Transverse colon (tissue), 4 donors: Measurements from ENCODE around the gene KLHL11. TPM values are rescaled to one million over a fixed set of nuclear protein-coding genes. Genes with fewer than 3 reads are reported as not detected.
"Not testable (repeated sequence)": the region's sequence is repeated elsewhere in the genome, so short reads cannot be mapped to it uniquely, and the experiment has no call there.

ENCODE experiments used
- DNase-seq: peaks from one replicate; pipeline ENCODE4 v3.0.0-alpha.2; 2019
- H3K27ac ChIP-seq, 4 donors: fragments of 200-600 bp; sonication (generic); 2 replicates each; pipeline ENCODE4 v1.5.1; 2016 to 2018; ENCODE audit warnings: inconsistent platforms in 4 of 4
- H3K27me3 ChIP-seq: fragments of 200-600 bp; sonication (generic); 2 replicates; pipeline ENCODE4 v1.5.1; 2017; ENCODE audit warnings: inconsistent platforms
- H3K36me3 ChIP-seq, 4 donors: fragments of 200-600 bp; sonication (generic); 2 replicates each; pipeline ENCODE4 v1.5.1; 2017 to 2019; ENCODE audit warnings: inconsistent platforms in 4 of 4
- H3K4me1 ChIP-seq, 4 donors: fragments of 200-600 bp; sonication (generic); 2 replicates each; pipeline ENCODE4 v1.5.1; 2017 to 2020; ENCODE audit warnings: inconsistent platforms in 4 of 4
- H3K4me3 ChIP-seq, 4 donors: fragments of 200-600 bp; sonication (generic); 1 replicate in 1 of 4; 2 replicates in 3 of 4; pipeline versions ENCODE4 v1.5.1 to v1.6.1; 2017 to 2019; ENCODE audit warnings: inconsistent platforms in 4 of 4
- H3K9me3 ChIP-seq, 2 donors: fragments of 200-600 bp; sonication (generic); 2 replicates each; pipeline ENCODE4 v1.5.1; 2017 to 2019; ENCODE audit warnings: inconsistent platforms in 2 of 2
- CTCF ChIP-seq, 5 experiments: fragments of 200-600 bp in 3 of 5; fragments of 450-650 bp in 2 of 5; sonication (generic) in 3 of 5; IDR thresholded peaks; 1 replicate in 2 of 5; 2 replicates in 3 of 5; pipeline ENCODE4 v1.5.1; 2016 to 2017; ENCODE audit warnings: antibody characterized with exemption in 5 of 5, inconsistent platforms in 3 of 5, mild to moderate bottlenecking in 2 of 5, moderate library complexity in 1 of 5
- EP300 ChIP-seq: sonication (generic); formaldehyde crosslinking; IDR thresholded peaks from one replicate; pipeline ENCODE4 v1.6.1; 2017; ENCODE audit warnings: antibody characterized with exemption, low read depth
- POLR2A ChIP-seq: fragments of 450-650 bp; IDR thresholded peaks from one replicate; pipeline ENCODE4 v1.6.1; 2016; ENCODE audit warnings: antibody characterized with exemption, mild to moderate bottlenecking, moderate library complexity
- POLR2AphosphoS5 ChIP-seq, 3 donors: sonication (generic); formaldehyde crosslinking; IDR thresholded peaks; one replicate each; pipeline ENCODE4 v1.6.1; 2016; ENCODE audit warnings: antibody characterized with exemption in 3 of 3
- WGBS, 2 donors: methylation state at CpG; one replicate each; pipeline ENCODE4 v1.1.5; 2018; ENCODE audit warnings: low coverage in 1 of 2; 5-methylcytosine and 5-hydroxymethylcytosine counted together
- in situ Hi-C, 4 donors: fragments of 200-750 bp; cut with MboI; loops; one replicate each; pipeline versions ENCODE4 v1.15.0 to v1.15.1; 2017; ENCODE audit warnings: low sequenced_read_pairs in 3 of 4, low pct_ligation_motif_present in 1 of 4, low pct_unique_long_range_greater_than_20kb in 1 of 4
- intact Hi-C: fragments of 100-400 bp; cut with DNase I; formaldehyde crosslinking; loops from one replicate; pipeline ENCODE4 v1.15.1; 2023; ENCODE audit warnings: low total_unique reads
- total RNA-seq, 4 donors: library from RNA; depleted of rRNA; stranded (reverse); fragments of >200 nt; gene quantifications; one replicate each; pipeline ENCODE4 v1.1.0, GENCODE V29; 2016

Gene KLHL11
- total RNA-seq, 4 donors from 2014 or later: 5.4 to 19.5 (median 15.9) TPM

DNA sequence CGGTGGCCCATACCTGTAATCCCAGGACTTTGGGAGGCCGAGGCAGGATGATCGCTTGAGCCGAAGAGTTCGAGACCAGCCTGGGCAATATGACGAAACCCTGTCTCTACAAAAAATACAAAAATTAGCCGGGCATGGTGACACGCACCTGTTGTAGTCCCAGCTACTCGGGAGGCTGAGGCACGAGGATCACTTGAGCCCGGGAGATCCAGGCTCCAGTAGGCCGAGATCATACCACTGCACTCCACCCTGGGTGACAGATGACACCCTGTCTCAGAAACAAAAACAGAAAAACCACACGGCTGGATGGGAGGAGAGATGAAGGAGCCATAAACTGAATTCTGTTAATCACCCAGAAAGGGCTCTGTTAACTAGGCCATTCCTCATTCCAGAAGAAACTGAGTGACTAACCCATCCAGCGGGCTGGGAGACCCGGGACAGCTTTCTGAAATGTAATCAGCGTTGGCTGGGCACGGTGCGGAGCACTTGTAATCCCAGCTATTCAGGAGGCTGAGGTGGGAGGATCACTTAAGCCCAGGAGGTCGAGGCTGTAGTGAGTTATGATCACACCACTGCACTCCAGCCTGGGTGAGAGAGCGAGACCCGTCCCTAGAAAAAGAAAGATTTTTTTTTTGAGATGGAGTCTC lies 28.6 kb downstream of the KLHL11 start:
- H3K4me3 ChIP-seq: peak overlapping the region; percentile 65 to 83 (median 76)
- no peaks in the 10 kb centered on the region for H3K27me3 ChIP-seq
- peaks cover 0 to 12% (median 10%) of the 10 kb centered on the region in 4 donors for H3K4me1 ChIP-seq
- WGBS, 2 donors: 42% methylated on average over 21 of the region's 21 CpGs; no CpG with 5 or more reads in 1 of the 2 donors
- no peaks in the 10 kb centered on the region for H3K9me3 ChIP-seq
- no peak for TF ChIP-seq CTCF (IDR thresholded peaks at IDR 0.05)
- no peak for TF ChIP-seq POLR2A
- TF ChIP-seq POLR2AphosphoS5 (IDR thresholded peaks at IDR 0.05): no peak
- TF ChIP-seq EP300: no peak
- in situ Hi-C loops (no loop called here), intact Hi-C loops (no loop called here)
- H3K27ac ChIP-seq: peak overlapping the region; percentile 59 to 87 (median 76)
- H3K36me3 ChIP-seq: peaks cover 0 to under 1% (median 0%) of the 10 kb centered on the region in 4 donors
- no peak for DNase-seq

DNA sequence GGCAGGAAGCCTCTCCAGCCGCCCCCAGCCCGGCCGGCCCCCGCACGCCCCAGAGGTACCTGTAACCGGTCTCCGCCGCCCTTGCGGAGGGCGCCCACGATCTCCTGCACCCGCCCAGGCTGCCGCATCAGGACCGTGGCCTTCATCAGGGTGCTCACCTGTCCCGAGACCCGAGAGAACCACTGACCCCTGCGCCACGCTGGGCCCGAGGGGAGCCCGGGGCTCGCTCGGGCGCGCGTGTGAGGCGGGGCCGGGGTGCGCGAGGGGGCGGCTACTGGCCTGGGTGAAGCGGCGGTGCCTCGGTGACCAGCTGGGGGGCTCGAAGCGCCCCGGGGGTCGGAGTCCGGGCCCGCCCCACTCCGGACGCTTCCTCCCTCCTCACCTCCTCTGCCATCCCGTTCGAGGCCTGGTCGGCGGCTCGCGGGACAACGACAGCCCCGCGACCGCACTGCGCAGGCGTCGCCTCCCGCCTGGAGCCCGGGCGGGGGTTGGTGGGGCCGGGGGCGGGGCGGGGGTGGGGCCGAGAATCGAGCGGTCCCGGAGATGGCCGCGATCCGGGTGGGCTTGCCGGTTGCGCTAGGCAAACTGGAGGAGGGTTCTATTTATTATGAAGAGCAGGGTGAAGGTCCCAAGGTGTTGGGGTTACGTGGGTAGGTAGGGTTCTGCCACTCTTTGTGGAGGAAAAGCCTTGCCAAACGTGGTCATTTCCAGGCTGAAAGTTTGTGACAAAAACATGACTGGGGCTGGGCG lies 29.2 kb downstream of the KLHL11 start, which contains the start of gene NT5C3B:
Gene NT5C3B (minus strand): TSS at position 433 of the 750 bp plus-strand sequence. CDS start 39 bp downstream, at position 394.
- TF ChIP-seq EP300: no peak
- peak in 2 of 3 donors; percentile 43 to 47 for TF ChIP-seq POLR2AphosphoS5 (IDR thresholded peaks at IDR 0.05)
- TF ChIP-seq CTCF (IDR thresholded peaks at IDR 0.05): no peak
- TF ChIP-seq POLR2A: no peak

DNA sequence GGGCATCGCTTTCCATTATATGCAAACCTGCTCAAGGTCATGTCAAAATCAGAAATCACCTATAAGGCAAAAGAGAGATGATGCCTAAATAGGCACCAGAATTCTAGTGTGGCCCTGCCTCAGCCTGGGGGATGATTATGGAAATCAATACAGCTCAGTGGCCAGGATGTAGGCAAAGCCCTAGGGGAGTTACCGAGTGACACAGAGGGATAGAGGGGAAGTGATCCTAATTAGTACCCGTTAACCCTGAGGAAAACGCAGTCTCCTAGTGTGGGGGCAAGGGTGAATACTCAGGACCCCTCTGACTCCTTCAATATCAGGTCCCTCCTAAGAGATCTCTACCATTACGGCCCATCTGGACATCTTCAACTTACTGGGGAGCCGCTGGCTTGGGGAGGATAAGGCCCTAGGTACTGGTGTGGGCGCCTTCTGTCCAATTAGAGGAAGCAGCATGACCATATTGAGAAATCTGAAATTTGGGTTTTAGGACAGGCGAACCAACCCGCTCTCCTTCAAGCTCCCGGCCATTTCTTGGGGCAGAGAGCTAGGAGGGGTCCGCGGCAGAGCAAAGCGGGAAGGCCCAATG lies 29.9 kb downstream of the KLHL11 start:
- DNase-seq: no peak
- Histone ChIP-seq H3K9me3 (no peaks in the 10 kb centered on the region), H3K27me3 (no peaks in the 10 kb centered on the region), H3K4me1 (peaks cover 0 to 12% (median 10%) of the 10 kb centered on the region in 4 donors), H3K27ac (peak overlapping the region; percentile 59 to 87 (median 76)), H3K36me3 (peaks cover 0 to 6% (median 0%) of the 10 kb centered on the region in 4 donors), H3K4me3 (peak overlapping the region; percentile 65 to 83 (median 76))
- 15% methylated on average over 13 of the region's 13 CpGs; no CpG with 5 or more reads in 1 of the 2 donors for WGBS, 2 donors
- intact Hi-C loops: no loop called here
- in situ Hi-C loops: no loop called here
- TF ChIP-seq CTCF (IDR thresholded peaks at IDR 0.05) (no peak), POLR2A (no peak), POLR2AphosphoS5 (IDR thresholded peaks at IDR 0.05) (no peak), EP300 (no peak)

More for the DNA sequence above, 29.2 kb downstream of the KLHL11 start, which contains the start of gene NT5C3B:
- Histone ChIP-seq H3K9me3 (no peaks in the 10 kb centered on the region), H3K36me3 (peaks cover 0 to 6% (median 0%) of the 10 kb centered on the region in 4 donors), H3K4me3 (peak within 1 kb of the TSS; percentile 65 to 83 (median 76)), H3K27ac (peak within 1 kb of the TSS; percentile 59 to 87 (median 76)), H3K4me1 (peaks cover 0 to 12% (median 10%) of the 10 kb centered on the region in 4 donors), H3K27me3 (no peaks in the 10 kb centered on the region)
- in situ Hi-C loops (no loop called here), intact Hi-C loops (no loop called here)
- 1% methylated on average over 23 of the region's 72 CpGs; no CpG with 5 or more reads in 1 of the 2 donors for WGBS, 2 donors
- DNase-seq: peak; percentile 66

- H3K27ac ChIP-seq, in situ Hi-C loops, H3K4me3 ChIP-seq, H3K9me3 ChIP-seq, H3K4me1 ChIP-seq, DNase-seq, intact Hi-C loops, H3K36me3 ChIP-seq, H3K27me3 ChIP-seq: not testable (repeated sequence)
- WGBS, 2 donors: 87% methylated on average over 10 of the region's 10 CpGs; no CpG with 5 or more reads in 1 of the 2 donors
Measured at GRCh38 chr17:41829961-41830360, 35.3 kb downstream of the KLHL11 start.
